Prostate gland (tissue), 2 donors: ENCODE measurements around the gene CHST11.

Experiments
- CTCF ChIP-seq, 4 experiments: fragments of 200-600 bp in 2 of 4; fragments of 450-650 bp in 2 of 4; sonication (generic) in 2 of 4; IDR thresholded peaks; 1 replicate in 3 of 4; 2 replicates in 1 of 4; pipeline ENCODE4 v1.5.1; 2016 to 2019; ENCODE audit warnings: antibody characterized with exemption in 4 of 4, mild to moderate bottlenecking in 2 of 4, moderate library complexity in 2 of 4
- POLR2A ChIP-seq: fragments of 450-650 bp; IDR thresholded peaks from one replicate; pipeline ENCODE4 v1.6.1; 2016; ENCODE audit warnings: antibody characterized with exemption, mild to moderate bottlenecking
- POLR2AphosphoS5 ChIP-seq: sonication (generic); formaldehyde crosslinking; IDR thresholded peaks from one replicate; pipeline ENCODE4 v1.6.1; 2017; ENCODE audit warnings: antibody characterized with exemption

- TF ChIP-seq CTCF (IDR thresholded peaks at IDR 0.05) (no peak), POLR2A (no peak), POLR2AphosphoS5 (no peak)
Observed at GRCh38 chr12:104805186-104805585, 348.4 kb downstream of the CHST11 start.
